ENCODE measurements around the gene SAFB.

DNA sequence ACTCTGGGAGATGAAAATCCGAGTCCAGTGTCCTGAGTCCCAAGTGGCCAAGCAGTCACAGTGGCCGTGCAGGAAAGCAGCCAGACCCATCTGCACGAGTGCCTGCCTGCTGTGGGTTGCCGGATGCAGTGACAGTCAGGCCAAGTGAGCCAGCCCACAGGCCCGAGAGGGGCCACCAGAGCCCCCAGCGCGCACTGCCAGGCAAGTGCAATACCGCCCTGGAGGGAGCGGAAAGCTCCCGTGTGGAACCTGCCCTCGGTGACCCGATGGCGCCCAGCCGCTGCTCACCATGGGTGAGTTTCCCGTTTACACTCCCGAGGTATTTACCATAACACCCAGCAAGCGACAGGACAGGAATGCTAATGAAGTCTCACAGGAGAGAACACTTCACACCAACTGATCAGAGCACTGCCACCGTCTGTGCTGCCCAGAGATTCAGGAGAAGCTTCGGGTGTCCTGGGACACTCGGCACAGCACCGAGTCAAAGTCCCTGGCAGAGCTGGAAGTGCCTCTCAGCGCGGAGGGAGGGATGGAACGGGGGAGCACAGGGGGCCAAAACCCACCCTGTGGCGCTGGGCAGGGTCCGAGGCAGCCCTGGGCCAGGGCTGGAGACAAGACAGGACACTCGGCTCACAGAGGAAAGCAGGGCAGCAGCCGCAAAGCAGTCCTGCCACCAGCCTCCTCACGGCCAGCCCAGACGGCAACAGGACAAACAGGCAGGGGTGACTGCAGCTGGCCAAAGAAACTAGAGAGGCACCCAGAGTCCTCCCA is 33.8 kb upstream of the SAFB start:
- TF ChIP-seq, protein P1, sequence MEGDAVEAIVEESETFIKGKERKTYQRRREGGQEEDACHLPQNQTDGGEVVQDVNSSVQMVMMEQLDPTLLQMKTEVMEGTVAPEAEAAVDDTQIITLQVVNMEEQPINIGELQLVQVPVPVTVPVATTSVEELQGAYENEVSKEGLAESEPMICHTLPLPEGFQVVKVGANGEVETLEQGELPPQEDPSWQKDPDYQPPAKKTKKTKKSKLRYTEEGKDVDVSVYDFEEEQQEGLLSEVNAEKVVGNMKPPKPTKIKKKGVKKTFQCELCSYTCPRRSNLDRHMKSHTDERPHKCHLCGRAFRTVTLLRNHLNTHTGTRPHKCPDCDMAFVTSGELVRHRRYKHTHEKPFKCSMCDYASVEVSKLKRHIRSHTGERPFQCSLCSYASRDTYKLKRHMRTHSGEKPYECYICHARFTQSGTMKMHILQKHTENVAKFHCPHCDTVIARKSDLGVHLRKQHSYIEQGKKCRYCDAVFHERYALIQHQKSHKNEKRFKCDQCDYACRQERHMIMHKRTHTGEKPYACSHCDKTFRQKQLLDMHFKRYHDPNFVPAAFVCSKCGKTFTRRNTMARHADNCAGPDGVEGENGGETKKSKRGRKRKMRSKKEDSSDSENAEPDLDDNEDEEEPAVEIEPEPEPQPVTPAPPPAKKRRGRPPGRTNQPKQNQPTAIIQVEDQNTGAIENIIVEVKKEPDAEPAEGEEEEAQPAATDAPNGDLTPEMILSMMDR (IDR thresholded peaks at IDR 0.05) = no peak
- no peak for TF ChIP-seq POLR2A (IDR thresholded peaks at IDR 0.05)
- TF ChIP-seq EP300 (IDR thresholded peaks at IDR 0.05) = no peak
- TF ChIP-seq POLR2AphosphoS5 (IDR thresholded peaks at IDR 0.05) = no peak

Data from gastroesophageal sphincter (tissue), 3 donors.